Karpas-422 (cell line): ENCODE data around the gene BEND7. TPM values are rescaled to one million over a fixed set of nuclear protein-coding genes. Genes with fewer than 3 reads are reported as not detected.

Experiments
- DNase-seq: peaks from one replicate; pipeline ENCODE4 v3.0.0-alpha.2; 2015
- H2AFZ ChIP-seq: fragments of 200-600 bp; sonication (generic); 2 replicates; pipeline ENCODE4 v1.6.1; 2014; ENCODE audit warnings: antibody characterized with exemption, low read length, mixed read lengths
- H3K27ac ChIP-seq: fragments of 200-600 bp; sonication (generic); 2 replicates; pipeline ENCODE4 v1.5.1; 2014; ENCODE audit warnings: mild to moderate bottlenecking, low read length, moderate library complexity
- H3K27me3 ChIP-seq: fragments of 200-600 bp; sonication (generic); 2 replicates; pipeline ENCODE4 v1.6.1; 2014; ENCODE audit warnings: low read length, mixed read lengths
- H3K36me3 ChIP-seq: fragments of 200-600 bp; sonication (generic); 2 replicates; pipeline ENCODE4 v1.6.1; 2014; ENCODE audit warnings: low read length, mixed read lengths; ENCODE audit not compliant: insufficient read depth
- H3K4me1 ChIP-seq: fragments of 200-600 bp; sonication (generic); 2 replicates; pipeline ENCODE4 v1.6.1; 2014; ENCODE audit warnings: mild to moderate bottlenecking, low read length, mixed read lengths
- H3K4me2 ChIP-seq: fragments of 200-600 bp; sonication (generic); 2 replicates; pipeline ENCODE4 v1.6.1; 2014; ENCODE audit warnings: low read length, low read depth, mild to moderate bottlenecking; ENCODE audit not compliant: poor library complexity, severe bottlenecking
- H3K4me3 ChIP-seq: fragments of 200-600 bp; sonication (generic); 2 replicates; pipeline ENCODE4 v1.5.1; 2014; ENCODE audit warnings: mild to moderate bottlenecking, antibody characterized with exemption, low read length, mixed read lengths
- H3K79me2 ChIP-seq: fragments of 200-600 bp; sonication (generic); 2 replicates; pipeline ENCODE4 v1.6.1; 2014; ENCODE audit warnings: mild to moderate bottlenecking, low read length, mixed read lengths
- H3K9ac ChIP-seq: fragments of 200-600 bp; sonication (generic); 2 replicates; pipeline ENCODE4 v1.6.0; 2014; ENCODE audit warnings: low read length
- H3K9me2 ChIP-seq: fragments of 200-600 bp; sonication (generic), shearing (Covaris generic); replicated peaks from 2 replicates; pipeline ENCODE4 v1.6.0; 2014; ENCODE audit warnings: mild to moderate bottlenecking, low read length, moderate library complexity; ENCODE audit not compliant: insufficient read depth
- H3K9me3 ChIP-seq: fragments of 300-700, 200-600 bp; sonication (generic); 2 replicates; pipeline ENCODE4 v1.6.1; 2014; ENCODE audit warnings: low read length, mixed read lengths
- H4K20me1 ChIP-seq: fragments of 200-600 bp; sonication (generic); 2 replicates; pipeline ENCODE4 v1.6.1; 2014; ENCODE audit warnings: mild to moderate bottlenecking, antibody characterized with exemption, low read length, low read depth; ENCODE audit not compliant: insufficient read depth
- total RNA-seq: library from RNA; depleted of rRNA; stranded (reverse); fragments of >200 nt; shearing (Covaris generic); gene quantifications from 2 replicates; pipeline ENCODE4 v1.2.3, GENCODE V29; 2014; ENCODE audit warnings: low replicate concordance

The BEND7 gene
- total RNA-seq, 1 experiment from 2014 or later: not detected

GRCh38 chr10:13420532-13421307 is 108.1 kb downstream of the BEND7 start:
- H2AFZ ChIP-seq: no peak overlapping the region
- no peaks in the 10 kb centered on the region for H3K9me2 ChIP-seq
- H3K4me3 ChIP-seq: no peak overlapping the region
- H3K27me3 ChIP-seq: no peaks in the 10 kb centered on the region
- H3K36me3 ChIP-seq: no peaks in the 10 kb centered on the region
- no peak overlapping the region for H3K9ac ChIP-seq
- H3K27ac ChIP-seq: no peak overlapping the region
- peaks cover 39% of the 10 kb centered on the region for H3K4me1 ChIP-seq
- no peaks in the 10 kb centered on the region for H3K79me2 ChIP-seq
- no peak for DNase-seq
- H3K9me3 ChIP-seq: no peaks in the 10 kb centered on the region
- H4K20me1 ChIP-seq: no peaks in the 10 kb centered on the region
- no peak overlapping the region for H3K4me2 ChIP-seq

DNA sequence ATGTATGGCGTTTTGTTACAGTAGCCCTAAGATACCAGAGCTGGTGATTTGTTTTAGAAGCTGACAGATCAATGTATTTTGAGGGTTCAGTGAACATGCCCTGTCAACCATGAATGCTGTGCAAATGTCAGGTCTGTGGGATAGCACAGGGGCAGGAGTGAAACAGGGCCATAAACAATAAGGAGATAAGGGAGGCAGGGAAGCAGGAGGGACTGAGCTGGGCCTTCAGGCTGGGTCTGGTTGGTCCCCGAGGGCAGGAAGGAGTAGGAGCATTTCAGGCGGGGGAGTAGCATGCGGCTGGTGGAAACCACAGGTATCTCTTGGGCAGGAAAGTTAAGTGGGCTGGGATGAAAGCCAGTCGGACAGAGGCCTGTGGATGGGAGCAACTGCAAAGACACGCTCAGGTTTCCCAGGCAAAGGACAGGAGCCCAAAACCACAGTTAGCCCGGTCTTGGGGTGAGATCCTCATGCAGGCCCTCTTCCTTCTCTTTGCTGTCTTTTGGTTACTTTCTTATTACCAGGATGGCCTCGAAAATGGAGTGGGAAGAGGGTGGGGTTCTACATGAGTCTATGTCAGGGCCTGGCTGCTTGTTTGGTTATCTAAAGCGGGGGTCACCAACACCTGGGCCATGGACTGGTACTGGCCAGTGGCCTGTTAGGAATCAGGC is 111.2 kb downstream of the BEND7 start:
- H3K4me1 ChIP-seq: peaks cover 27% of the 10 kb centered on the region
- no peak overlapping the region for H3K9ac ChIP-seq
- H3K79me2 ChIP-seq: no peaks in the 10 kb centered on the region
- H2AFZ ChIP-seq: no peak overlapping the region
- DNase-seq: peak; percentile 46
- no peak overlapping the region for H3K4me3 ChIP-seq
- no peaks in the 10 kb centered on the region for H3K36me3 ChIP-seq
- H3K4me2 ChIP-seq: peak overlapping the region; percentile 12
- no peaks in the 10 kb centered on the region for H3K9me3 ChIP-seq
- no peak overlapping the region for H3K27ac ChIP-seq
- no peaks in the 10 kb centered on the region for H4K20me1 ChIP-seq
- H3K9me2 ChIP-seq: no peaks in the 10 kb centered on the region
- H3K27me3 ChIP-seq: 0 out of 2 replicates have a peak, but pooled peaks cover 6% of the 10 kb centered on the region

DNA sequence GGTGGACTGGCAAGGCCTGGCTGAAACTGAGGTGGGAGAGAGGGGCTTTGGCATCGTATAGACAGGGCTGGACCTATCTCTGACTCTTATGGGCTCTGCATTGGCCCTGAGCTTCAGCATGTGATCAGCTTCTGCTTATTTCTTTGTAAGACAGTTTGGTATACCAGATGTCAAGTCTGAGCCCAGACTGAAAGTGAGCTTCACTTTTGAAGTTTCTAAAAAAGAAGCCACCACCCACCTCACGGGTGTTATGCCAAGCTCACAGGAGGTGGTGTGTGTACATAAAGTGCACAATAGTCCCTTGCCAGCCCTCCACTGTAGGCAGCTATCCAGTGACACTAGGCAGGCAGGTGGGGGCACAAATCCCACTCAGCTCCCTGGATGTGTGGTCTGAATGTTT is 112.1 kb downstream of the BEND7 start:
- peak overlapping the region; percentile 12 for H3K4me2 ChIP-seq
- no peaks in the 10 kb centered on the region for H4K20me1 ChIP-seq
- peaks cover 19% of the 10 kb centered on the region for H3K4me1 ChIP-seq
- H3K9me3 ChIP-seq: no peaks in the 10 kb centered on the region
- no peak overlapping the region for H3K9ac ChIP-seq
- no peaks in the 10 kb centered on the region for H3K36me3 ChIP-seq
- H3K79me2 ChIP-seq: no peaks in the 10 kb centered on the region
- no peaks in the 10 kb centered on the region for H3K9me2 ChIP-seq
- no peak overlapping the region for H3K4me3 ChIP-seq
- H3K27ac ChIP-seq: no peak overlapping the region
- no peak overlapping the region for H2AFZ ChIP-seq
- 0 out of 2 replicates have a peak, but pooled peaks cover 6% of the 10 kb centered on the region for H3K27me3 ChIP-seq
- peak; percentile 49 for DNase-seq

DNA sequence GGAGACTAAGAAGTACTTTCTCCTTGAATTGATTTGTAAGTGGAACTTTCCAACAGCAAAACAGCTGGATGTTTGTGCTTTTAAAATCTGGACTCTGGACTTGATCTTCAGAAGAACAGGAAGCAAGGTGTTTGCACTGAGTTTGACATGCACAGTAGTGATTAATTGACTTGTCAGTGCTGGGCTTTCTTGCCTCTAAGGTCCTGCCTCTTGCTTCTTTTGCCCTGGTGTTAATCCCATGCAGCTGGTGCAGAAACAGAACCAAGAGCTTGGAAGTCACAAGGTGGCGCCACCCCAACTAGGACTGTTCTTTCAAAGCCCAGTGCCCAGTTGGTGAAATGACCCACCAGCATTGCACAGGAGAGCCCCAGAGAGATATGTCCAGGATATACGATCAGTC is 114.0 kb downstream of the BEND7 start:
- no peak overlapping the region for H3K4me2 ChIP-seq
- H3K9me3 ChIP-seq: no peaks in the 10 kb centered on the region
- no peaks in the 10 kb centered on the region for H4K20me1 ChIP-seq
- DNase-seq: peak; percentile 54
- no peaks in the 10 kb centered on the region for H3K36me3 ChIP-seq
- no peak overlapping the region for H3K27ac ChIP-seq
- H3K79me2 ChIP-seq: no peaks in the 10 kb centered on the region
- no peaks in the 10 kb centered on the region for H3K9me2 ChIP-seq
- H3K9ac ChIP-seq: no peak overlapping the region
- no peak overlapping the region for H3K4me3 ChIP-seq
- 0 out of 2 replicates have a peak, but pooled peaks cover 6% of the 10 kb centered on the region for H3K27me3 ChIP-seq
- no peak overlapping the region for H2AFZ ChIP-seq
- peaks cover 16% of the 10 kb centered on the region for H3K4me1 ChIP-seq

DNA sequence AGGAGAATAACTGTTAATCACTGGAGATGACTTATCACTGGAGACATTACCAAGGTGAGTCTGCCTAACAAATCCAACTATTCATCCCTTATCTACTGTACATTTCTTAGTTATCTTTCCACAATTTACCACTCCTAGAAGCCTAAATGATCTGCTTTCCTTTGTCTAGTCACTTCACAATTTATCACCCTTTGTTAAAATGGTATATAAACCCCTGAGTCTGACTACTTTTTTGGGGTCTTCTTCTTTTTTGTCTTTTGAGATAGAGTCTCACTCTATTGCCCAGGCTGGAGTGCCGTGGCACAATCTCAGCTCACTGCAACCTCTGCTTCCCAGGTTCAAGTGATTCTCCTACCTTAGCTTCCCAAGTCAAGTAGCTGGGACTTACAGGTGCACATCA is 114.7 kb downstream of the BEND7 start:
- Histone ChIP-seq H3K79me2 (no peaks in the 10 kb centered on the region), H3K4me1 (peaks cover 16% of the 10 kb centered on the region), H3K4me3 (no peak overlapping the region), H2AFZ (no peak overlapping the region), H3K4me2 (no peak overlapping the region), H3K27ac (no peak overlapping the region), H3K9me3 (no peaks in the 10 kb centered on the region), H3K9ac (no peak overlapping the region), H4K20me1 (no peaks in the 10 kb centered on the region), H3K9me2 (no peaks in the 10 kb centered on the region), H3K36me3 (no peaks in the 10 kb centered on the region), H3K27me3 (0 out of 2 replicates have a peak, but pooled peaks cover 6% of the 10 kb centered on the region)
- no peak for DNase-seq

- H3K9ac ChIP-seq: no peak overlapping the region
- H3K27ac ChIP-seq: no peak overlapping the region
- 0 out of 2 replicates have a peak, but pooled peaks cover 6% of the 10 kb centered on the region for H3K27me3 ChIP-seq
- no peaks in the 10 kb centered on the region for H4K20me1 ChIP-seq
- no peak overlapping the region for H3K4me3 ChIP-seq
- no peaks in the 10 kb centered on the region for H3K79me2 ChIP-seq
- no peaks in the 10 kb centered on the region for H3K9me3 ChIP-seq
- no peak overlapping the region for H3K4me2 ChIP-seq
- H3K9me2 ChIP-seq: no peaks in the 10 kb centered on the region
- DNase-seq: no peak
- no peak overlapping the region for H2AFZ ChIP-seq
- peaks cover 16% of the 10 kb centered on the region for H3K4me1 ChIP-seq
- H3K36me3 ChIP-seq: no peaks in the 10 kb centered on the region
Measured at GRCh38 chr10:13412894-13413293, 115.9 kb downstream of the BEND7 start.

GRCh38 chr10:13404791-13405190 is 124.0 kb downstream of the BEND7 start:
- H3K27me3 ChIP-seq: no peaks in the 10 kb centered on the region
- no peak overlapping the region for H3K9ac ChIP-seq
- DNase-seq: no peak
- H3K36me3 ChIP-seq: no peaks in the 10 kb centered on the region
- no peaks in the 10 kb centered on the region for H3K9me2 ChIP-seq
- no peaks in the 10 kb centered on the region for H3K9me3 ChIP-seq
- H3K4me1 ChIP-seq: no peaks in the 10 kb centered on the region
- no peak overlapping the region for H3K4me2 ChIP-seq
- H2AFZ ChIP-seq: no peak overlapping the region
- no peaks in the 10 kb centered on the region for H3K79me2 ChIP-seq
- H3K27ac ChIP-seq: no peak overlapping the region
- no peaks in the 10 kb centered on the region for H4K20me1 ChIP-seq
- H3K4me3 ChIP-seq: no peak overlapping the region

- Histone ChIP-seq H3K79me2 (no peaks in the 10 kb centered on the region), H2AFZ (no peak overlapping the region), H3K4me2 (no peak overlapping the region), H3K27me3 (no peaks in the 10 kb centered on the region), H3K9me3 (no peaks in the 10 kb centered on the region), H3K36me3 (no peaks in the 10 kb centered on the region), H3K9me2 (no peaks in the 10 kb centered on the region), H3K4me3 (no peak overlapping the region), H4K20me1 (no peaks in the 10 kb centered on the region), H3K27ac (no peak overlapping the region), H3K4me1 (no peaks in the 10 kb centered on the region), H3K9ac (no peak overlapping the region)
- no peak for DNase-seq
Measured at GRCh38 chr10:13404305-13404759, 124.5 kb downstream of the BEND7 start.
